GM21723 (cell line): ENCODE measurements around the gene IFI6.
"Not testable (repeated sequence)": the region's sequence is repeated elsewhere in the genome, so short reads cannot be mapped to it uniquely, and the experiment has no call there.

Experiments
- ATAC-seq: cut with Tn5 transposase; IDR thresholded peaks from one replicate; pipeline ENCODE4 v1.9.1; 2021; ENCODE audit warnings: mild to moderate bottlenecking, moderate library complexity; ENCODE audit not compliant: unreplicated experiment

The IFI6 gene

DNA sequence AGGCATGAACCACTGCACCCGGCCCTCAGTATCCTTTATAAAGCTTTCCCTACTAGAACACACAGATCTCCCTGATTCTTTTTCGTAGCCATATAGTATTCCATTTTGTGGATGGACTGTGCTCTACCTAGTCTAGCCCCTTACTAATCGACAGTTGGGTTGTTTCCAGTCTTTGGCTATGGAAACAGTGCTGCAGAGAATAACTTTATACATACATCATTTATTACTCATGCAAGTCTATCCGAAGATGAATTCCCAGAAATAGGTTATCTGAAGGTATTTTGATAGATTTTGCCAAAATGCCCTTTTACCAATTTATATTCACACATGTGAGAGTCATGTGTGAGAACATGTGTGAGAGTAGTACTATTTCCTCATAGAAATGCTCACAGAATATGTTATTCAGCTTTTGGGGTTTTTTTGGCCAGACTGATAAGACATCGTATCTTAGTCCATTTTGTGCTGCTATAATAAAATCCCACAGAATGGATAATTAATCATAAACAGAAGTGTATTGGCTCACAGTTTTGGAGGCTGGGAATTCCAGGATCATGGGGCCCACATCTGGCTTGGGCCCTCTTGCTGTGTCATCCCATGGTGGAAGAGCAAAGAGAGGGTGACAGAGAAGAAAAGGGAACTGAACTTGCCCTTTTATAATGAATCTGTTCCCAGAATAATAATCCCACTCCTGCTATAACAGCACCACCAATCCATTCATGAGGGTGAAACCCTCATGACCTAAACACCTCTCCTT, 19.7 kb downstream of the IFI6 start:
- ATAC-seq: no peak

DNA sequence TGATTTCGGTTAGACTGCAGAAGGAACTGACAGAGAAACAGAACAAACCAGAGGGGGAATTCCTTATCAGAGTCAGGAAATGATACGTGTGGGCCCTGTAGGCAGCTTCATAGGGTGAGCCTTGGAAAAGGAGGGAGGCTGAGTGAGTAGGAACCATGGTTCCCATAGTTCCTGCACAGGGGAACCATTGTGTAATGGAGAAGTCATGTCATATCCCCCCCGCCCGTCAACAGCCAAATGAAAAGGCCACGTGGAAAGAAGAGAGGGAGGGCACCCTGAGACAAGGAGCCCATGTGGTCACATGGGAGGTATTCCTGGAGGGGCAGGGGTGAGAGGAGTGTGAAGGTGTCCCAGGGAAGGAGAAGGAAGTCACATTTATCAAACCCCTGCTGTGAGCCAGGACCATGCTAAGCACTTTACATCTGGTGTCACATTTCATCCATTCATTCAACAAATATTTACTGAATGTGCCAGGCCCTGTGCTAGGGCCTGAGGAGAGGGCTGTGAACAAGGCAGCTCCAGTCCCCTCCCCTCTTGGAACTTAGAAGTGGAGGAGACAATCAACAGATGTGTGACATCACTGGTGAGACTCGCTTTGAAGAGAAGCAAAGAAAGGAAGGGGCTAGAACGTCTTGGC, 21.3 kb downstream of the IFI6 start:
- no peak for ATAC-seq

DNA sequence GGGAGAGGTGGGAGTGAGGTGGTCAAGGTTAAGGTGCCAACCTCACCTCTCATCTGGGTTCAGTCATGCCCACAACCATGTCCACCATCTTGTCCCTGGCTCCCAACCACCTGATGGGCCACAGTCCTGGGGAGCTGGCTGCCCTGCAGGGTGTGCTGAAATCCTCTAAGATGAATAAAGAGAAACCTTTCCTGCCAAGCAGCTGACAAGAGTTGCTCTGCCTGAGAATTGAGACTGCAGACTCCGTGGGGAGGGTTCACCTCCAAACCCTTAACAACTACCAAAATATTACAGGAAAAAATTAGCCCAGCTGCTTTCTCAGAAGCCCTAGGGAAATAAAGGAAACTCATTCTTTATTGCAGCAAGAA, 21.8 kb downstream of the IFI6 start:
- no peak for ATAC-seq

DNA sequence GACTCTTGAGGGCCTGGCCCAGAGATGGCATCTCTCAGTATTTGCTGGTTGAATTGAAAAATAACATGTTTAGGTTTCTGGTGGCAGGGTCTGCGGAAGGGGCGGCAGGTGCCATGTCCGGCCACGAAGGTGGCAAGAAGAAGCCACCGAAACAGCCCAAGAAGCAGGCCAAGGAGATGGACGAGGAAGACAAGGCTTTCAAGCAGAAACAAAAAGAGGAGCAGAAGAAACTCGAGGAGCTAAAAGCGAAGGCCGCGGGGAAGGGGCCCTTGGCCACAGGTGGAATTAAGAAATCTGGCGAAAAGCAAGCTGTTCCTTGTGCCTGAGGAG, 22.7 kb downstream of the IFI6 start:
- no peak for ATAC-seq

DNA sequence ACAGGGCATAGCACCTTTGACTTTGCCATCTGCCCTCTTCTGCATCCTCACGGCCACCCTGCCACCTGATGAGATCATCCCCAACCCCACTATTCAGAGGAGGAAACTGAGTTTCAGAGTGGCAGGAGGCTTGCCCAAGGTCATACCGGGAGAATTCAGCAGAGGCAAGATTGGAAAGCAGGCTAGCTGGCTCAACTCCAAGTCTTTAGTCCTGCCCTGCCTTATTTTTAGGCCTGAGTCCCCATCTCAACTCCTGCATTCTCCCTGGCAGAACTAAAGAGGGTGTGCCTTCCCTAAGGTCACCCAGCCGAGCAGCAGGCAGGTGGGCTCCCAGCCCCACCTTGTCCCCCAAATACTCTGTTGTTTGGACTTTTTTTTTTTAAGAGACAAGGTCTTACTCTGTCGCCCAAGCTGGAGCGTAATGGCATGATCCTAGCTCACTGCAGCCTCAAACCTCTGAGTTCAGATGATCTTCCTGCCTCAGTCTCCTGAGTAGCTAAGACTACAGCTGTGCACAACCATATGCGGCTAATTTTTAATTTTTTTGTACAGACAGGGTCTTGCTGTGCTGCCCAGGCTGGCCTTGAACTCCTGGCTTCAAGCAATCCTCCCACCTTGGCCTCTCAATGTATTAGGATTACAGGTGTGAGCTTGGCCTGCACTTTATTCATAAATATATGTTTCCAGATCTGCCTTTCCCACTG, 23.2 kb downstream of the IFI6 start:
- no peak for ATAC-seq

DNA sequence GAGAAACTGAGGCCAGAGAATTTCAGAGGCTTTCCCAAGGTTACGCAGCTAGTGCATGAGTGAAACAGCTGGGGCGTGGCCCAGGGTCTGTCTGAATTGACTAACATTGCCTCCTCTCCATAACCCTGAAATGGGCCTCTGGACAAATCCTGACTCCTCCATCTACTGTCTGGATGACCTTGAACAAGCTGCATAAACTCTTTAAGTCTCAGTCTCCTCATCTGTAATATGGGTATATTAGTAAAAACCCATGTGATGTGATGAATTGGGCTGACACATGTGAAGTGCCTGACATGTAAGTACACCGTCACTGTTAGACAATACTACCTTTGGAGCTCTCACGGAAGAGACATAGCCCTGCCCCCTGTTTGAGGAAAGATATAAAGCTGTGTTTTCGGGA, 24.7 kb downstream of the IFI6 start:
- no peak for ATAC-seq

DNA sequence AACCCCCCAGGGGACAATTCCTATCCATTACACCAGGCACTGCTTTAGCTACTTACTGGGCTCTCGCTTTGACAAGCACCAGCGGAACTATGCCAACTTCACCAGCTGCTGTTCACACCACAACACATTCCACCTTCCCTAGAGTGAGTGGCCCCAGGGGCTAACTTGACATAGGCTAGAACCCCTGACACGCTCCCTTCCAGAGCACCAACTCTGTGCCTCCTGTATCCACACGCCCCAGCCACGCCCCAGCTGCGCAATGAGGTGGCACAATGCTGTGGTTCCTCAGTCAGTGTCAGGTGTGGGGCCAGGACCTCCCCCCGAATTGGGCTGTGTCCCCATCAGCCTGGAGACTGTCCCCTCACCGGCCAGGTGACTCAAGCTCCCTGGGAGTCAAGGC, 25.3 kb downstream of the IFI6 start:
- ATAC-seq: no peak

DNA sequence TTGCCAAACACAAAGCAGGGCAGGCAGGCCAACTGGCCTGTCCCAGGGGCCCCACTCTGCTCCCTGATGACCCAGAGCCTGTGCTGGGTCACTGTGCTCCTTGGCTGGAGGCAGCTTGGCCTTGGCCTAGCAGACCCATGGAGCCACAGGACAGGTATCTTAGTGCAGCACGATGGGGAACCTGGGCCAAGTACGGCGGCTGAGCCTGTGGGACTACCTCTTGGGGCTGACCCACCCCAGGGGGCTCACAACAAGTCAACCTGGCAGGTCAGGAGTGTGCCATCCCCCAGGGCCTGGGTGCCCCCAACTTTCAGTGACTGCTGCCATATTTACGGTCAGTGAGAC, 26.9 kb downstream of the IFI6 start:
- no peak for ATAC-seq

DNA sequence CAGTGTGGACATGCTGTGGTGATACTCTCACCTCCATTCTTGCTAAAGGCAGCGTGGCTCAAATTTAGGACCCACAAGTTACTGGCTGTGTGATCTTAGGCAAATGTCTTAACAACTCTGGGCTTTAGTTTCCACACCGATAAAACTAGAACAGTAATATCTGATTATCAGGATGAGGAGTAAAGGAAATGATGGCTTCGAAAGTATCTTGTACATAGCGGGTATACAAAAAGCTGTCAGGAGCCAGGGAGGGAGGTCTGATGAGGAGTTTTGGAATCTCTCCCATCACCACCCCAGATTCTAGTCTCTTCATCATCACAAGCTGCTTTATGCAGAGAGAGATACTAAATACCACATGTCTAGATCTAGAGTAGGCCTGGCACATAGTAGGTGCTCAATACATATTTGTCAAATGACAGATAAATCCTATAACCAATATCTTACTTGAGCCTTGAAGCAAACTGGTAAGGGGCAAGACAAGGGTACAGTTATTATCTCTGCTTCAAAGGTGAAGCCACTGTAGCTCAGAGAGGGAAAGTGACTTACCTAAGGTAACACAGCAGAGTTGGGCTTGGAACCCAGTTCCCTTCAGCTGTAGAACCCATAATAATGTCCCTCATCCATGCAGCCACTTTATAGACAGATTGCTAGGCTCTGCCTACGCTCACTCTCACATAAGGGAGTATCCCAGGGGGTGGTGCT, 27.5 kb downstream of the IFI6 start:
- ATAC-seq: no peak

DNA sequence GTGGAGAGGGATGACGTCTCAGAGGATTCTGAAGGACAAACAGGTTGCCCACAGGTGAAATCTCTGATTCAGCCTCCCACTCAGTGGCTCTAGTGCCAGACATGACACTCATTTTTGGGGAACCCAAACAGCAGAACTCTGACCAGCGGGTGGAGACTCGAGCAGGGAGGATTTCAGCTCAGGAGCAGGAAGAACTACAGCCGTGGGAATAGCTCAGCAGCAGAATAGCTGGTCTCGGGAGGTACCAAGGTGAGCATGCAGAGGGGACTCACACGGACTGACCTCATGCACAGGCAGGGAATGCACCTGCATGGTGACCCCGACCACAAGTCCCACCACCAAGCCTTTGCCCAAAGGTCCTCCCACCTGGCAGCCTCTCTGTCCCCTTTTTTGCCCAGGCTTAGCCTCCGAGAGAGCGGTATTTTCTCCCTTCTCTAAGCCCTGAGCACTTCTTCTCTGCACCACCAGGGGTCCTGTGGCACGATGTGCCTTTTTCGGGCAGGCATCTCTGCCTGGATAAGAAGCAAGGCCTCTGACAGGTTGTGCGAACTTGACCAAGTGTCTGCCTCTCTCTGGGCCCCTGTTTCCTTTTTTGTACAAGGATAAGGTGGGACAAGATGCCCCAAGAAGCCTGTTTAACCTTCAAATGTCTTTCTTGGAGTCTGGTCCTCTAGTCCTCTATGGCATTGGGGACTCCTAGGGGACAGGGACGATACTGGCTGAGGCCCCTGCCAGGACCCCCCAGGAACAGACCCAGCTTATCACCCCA, 28.2 kb downstream of the IFI6 start:
- no peak for ATAC-seq

DNA sequence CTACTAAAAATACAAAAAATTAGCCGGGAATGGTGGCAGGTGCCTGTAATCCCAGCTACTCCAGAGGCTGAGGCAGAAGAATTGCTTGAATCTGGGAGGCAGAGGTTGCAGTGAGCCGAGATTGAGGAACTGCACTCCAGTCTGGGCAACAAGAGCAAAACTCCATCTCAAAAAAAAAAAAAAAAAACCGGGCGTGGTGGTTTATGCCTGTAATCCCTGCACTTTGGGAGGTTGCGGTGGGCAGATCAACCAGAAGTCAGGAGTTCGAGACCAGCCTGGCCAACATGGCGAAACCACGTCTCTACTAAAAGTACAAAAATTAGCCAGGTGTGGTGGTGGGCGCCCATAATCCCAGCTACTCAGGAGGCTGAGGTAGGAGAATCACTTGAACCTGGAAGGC, 31.5 kb downstream of the IFI6 start:
- not testable (repeated sequence) for ATAC-seq

DNA sequence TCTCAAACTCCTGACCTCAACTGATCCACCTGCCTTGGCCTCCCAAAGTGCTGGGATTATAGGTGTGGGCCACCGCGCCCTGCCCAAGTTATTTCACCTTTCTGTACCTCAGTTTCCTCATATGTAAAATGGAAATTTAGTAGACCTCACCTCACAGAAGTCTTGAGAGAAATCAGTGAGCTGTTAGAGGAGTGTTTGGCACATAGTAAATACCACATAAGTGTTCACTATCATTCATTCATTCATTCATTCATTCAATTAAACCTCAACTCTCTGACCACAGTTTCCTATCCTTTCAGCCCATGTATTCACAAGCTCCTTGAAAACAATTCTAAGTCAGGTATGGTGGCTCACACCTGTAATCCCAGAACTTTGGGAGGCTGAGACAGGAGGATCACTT, 33.2 kb downstream of the IFI6 start:
- no peak for ATAC-seq

DNA sequence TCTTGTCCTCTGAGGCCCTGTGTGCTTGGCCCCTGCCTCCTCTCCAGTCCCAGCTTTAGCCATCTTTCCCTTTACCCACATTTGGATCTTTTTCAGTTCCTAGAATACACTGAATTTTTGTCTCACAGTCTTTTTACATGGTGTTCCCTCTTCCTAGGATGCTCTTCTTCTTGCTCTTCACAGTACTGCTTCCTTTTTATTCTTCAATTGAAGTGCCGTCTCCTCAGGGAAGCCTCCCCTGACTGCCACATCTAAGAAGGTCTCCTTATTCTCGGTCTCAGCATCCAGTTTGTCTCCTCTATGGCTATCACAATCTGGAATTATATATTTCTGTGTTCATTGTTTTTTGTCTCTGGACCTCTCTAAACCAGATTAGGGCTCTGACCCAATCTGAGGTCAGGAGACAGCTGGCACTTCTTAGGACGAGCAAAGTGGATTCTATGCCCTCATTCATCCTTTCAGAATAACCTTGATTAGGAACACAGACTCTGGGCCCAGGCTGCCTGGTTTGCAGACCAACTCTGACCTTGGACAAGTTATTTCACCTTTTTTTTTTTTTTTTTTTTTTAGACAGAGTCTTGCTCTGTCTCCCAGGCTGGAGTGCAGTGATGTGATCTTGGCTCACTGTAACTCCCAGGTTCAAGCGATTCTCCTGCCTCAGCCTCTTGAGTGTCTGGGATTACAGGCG, 33.8 kb downstream of the IFI6 start:
- ATAC-seq: no peak

DNA sequence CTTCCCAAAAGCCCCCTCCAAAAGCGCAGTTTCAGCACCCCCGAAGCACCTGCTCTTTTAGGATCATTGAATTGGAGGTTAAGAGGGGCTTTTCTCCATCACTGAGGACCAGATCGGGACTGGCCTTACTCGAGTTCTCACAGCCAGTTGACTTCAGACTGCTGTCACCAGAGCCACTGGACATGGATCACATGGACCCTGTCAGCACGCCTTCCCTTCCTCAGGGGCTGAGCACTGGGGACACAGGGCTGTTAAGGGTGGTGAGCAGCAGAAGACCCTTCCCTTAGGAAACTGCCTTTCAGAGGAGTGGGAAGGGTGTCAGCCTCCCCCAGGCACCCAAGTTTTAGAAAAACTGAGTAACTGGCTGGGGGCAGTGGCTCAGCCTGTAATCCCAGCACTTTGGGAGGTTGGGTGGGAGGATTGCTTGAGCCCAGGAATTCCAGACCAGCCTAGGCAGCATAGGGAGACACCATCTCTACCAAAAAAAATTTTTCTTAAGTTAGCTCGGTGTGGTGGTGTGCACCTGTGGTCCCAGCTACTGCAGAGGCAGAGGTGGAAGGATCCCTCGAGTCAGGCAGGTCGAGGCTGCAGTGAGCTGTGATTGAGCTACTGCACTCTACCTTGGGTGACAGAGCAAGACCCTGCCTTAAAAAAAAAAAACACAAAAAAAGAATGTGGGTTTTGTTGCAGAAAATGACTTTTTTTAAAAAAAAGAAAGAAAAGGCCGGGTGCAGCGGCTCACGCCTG, 36.4 kb downstream of the IFI6 start:
- ATAC-seq: no peak

DNA sequence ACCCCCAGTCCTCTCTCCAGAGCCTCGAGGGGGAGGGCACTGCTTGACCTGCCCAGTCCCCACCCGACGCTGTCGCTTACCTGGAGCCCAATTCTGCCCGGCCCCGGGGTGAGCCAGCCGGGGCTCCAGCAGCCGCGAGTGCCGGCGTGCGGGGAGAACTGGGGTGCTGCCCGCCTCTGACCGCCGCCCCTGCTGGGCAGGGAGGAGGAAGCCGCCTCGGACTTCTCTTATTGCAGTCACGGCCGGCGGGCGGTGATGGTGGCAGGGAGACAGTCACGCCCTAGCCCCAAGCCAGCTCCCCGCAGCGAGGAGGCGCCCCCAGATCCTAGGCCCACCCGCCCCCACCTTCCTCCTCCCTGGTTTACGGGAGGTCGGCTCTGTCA, 37.0 kb downstream of the IFI6 start, which contains the start of gene FGR:
Gene FGR (minus strand): TSS at position 201 of the 383 bp plus-strand sequence. CDS start 11,269 bp downstream, outside the sequence.
- no peak for ATAC-seq

DNA sequence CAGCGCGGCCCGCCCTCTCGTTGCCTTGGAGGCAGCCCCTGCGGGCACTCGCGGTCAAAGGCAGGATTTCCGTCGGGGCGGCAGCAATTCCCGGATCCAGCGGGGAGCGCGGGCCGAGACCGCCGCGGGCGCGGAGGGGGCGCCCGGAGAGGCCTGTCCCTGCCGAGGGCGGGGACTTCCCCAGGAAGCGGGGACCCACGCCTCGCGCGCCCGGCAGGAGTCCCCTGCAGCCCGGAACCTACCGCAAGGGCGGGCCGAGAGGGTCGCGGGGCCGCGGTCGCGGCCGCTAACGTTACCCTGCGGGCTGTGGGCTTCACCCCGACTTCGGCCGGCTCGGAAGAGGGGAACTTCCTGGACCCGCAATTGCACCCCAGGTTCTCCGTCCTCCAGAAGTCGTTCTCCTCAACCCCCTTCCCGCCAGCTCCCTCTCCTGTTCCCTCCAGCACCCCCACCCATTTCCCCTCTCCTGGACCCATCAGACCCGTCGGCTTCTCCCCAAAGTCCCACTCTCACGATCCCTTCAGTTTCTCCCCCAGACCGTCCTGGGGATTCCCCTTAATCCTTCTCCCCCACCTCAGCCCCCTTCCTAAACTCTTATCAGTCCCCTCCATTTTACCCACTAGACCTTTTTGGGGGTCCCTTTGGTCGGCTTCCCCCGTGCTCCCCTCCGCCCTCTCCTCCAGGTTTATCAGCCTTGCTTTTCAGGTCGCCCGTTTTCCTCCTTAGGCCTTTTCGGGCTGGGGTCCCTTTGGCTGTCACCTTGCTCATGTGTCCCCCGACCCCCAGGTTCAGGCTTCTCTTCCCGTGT, 37.6 kb downstream of the IFI6 start:
- no peak for ATAC-seq

DNA sequence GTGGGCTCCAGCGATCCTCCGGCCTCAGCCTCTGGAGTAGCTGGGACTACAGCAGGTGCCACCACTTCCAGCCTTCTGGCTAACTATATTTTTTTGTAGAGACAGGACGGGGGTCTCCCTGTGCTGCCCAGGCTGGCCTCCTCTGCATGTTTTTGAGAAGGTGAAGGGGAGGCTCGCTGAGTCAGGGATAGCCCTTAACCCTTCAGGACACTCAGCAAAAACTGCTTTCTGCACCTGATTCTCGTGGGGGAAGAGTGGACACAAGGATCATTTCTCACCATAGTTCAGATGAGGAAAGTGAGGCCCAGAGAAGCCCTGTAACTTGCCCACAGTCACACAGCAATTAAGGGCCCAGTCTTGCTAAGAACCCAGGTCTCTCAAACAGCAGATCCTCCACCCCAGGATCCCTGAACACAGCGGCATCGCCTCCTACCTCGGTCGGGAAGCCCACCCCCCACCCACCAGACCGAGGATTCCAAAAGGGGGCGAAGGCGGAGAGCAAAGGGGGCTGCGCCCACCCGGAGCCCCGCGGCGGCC, 38.3 kb downstream of the IFI6 start:
- ATAC-seq: no peak

DNA sequence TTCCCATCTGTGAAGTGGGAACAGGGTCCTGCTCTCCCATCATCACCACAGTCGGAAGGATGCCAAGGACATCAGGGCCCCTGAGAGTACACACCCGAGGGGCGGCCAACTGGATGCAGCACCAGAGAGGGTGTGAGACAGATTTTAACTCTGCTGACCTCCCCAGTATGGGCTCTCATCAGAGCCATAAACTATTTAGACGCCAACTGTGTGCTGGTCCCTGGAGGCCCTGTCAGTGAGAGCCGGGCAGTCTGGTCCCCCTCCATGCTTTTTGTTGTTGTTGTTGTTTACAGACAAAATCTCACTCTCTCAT, 38.7 kb downstream of the IFI6 start:
- ATAC-seq: no peak
